Mesodermal cell (in vitro differentiated cells): ENCODE measurements around the gene RHBDD1.

Experiments
- H3K27ac ChIP-seq: 2 replicates; pipeline ENCODE4 v1.7.0; 2013; ENCODE audit warnings: mild to moderate bottlenecking, low read depth, low read length, moderate library complexity; ENCODE audit not compliant: severe bottlenecking
- H3K36me3 ChIP-seq: 2 replicates; pipeline ENCODE4 v1.7.1; 2013; ENCODE audit warnings: mild to moderate bottlenecking, low read length, moderate library complexity; ENCODE audit not compliant: control insufficient read depth, insufficient read depth
- H3K4me1 ChIP-seq: one replicate; pipeline ENCODE4 v1.7.1; 2013; ENCODE audit warnings: mild to moderate bottlenecking, low read length; ENCODE audit not compliant: insufficient read depth, control insufficient read depth, poor library complexity, severe bottlenecking
- H3K4me3 ChIP-seq: 2 replicates; pipeline ENCODE4 v1.7.0; 2013; ENCODE audit warnings: low read length, control low read depth, mild to moderate bottlenecking; ENCODE audit not compliant: insufficient read depth, poor library complexity, severe bottlenecking; ENCODE audit errors: extremely low read depth
- H3K9me3 ChIP-seq: 2 replicates; pipeline ENCODE4 v1.7.1; 2013; ENCODE audit warnings: mild to moderate bottlenecking, low read length, moderate library complexity; ENCODE audit not compliant: control insufficient read depth
- WGBS, 2 experiments: methylation state at CpG; one replicate each; pipeline ENCODE4 v1.1.5; 2013; ENCODE audit warnings: missing lambda C conversion rate in 2 of 2; ENCODE audit not compliant: insufficient coverage in 2 of 2; 5-methylcytosine and 5-hydroxymethylcytosine counted together

RHBDD1 gene

GRCh38 chr2:226984750-226985582 lies 149.1 kb downstream of the RHBDD1 start:
- H3K9me3 ChIP-seq = no peaks in the 10 kb centered on the region
- H3K27ac ChIP-seq = peak overlapping the region; percentile 65
- H3K4me3 ChIP-seq = no peak overlapping the region
- H3K36me3 ChIP-seq = no peaks in the 10 kb centered on the region
- 63 to 66% methylated on average over 4 to 6 of the region's 8 CpGs for WGBS, 2 experiments
- peaks cover 9% of the 10 kb centered on the region for H3K4me1 ChIP-seq

GRCh38 chr2:226985583-226985946 lies 149.7 kb downstream of the RHBDD1 start:
- Histone ChIP-seq H3K27ac (no peak overlapping the region), H3K9me3 (no peaks in the 10 kb centered on the region), H3K4me3 (no peak overlapping the region), H3K36me3 (no peaks in the 10 kb centered on the region), H3K4me1 (peaks cover 9% of the 10 kb centered on the region)
- WGBS, 2 experiments = 65 to 71% methylated on average over 4 of the region's 5 CpGs

GRCh38 chr2:226991663-226992062 lies 155.8 kb downstream of the RHBDD1 start:
- Histone ChIP-seq H3K27ac (no peak overlapping the region), H3K4me3 (no peak overlapping the region), H3K4me1 (peaks cover 15% of the 10 kb centered on the region), H3K9me3 (no peaks in the 10 kb centered on the region), H3K36me3 (no peaks in the 10 kb centered on the region)
- 80 to 83% methylated on average over 2 of the region's 2 CpGs for WGBS, 2 experiments

- H3K4me3 ChIP-seq = no peak overlapping the region
- 71 to 93% methylated on average over 2 to 4 of the region's 4 CpGs for WGBS, 2 experiments
- H3K9me3 ChIP-seq = no peaks in the 10 kb centered on the region
- no peaks in the 10 kb centered on the region for H3K36me3 ChIP-seq
- no peak overlapping the region for H3K27ac ChIP-seq
- H3K4me1 ChIP-seq = peaks cover 15% of the 10 kb centered on the region
Observed at GRCh38 chr2:226993171-226993570, 157.3 kb downstream of the RHBDD1 start.

DNA sequence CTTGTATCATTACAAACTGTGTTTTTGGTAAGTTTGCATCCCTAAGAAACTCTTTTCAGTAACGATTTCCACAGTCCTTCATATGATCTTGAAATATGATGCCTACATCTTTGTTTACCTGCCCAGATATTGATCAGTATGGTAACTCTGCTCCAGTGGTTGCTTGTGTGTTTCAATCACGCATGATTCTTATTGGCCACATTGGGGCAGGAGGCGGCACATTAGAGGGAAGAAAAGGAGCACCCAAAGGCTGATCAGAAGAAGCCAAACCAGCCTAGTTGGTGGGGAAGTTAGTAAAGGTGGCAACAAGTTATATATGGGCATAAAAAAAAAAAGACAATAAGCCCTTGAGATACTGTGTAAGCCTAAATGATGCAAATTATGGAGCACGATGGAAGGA lies 158.9 kb downstream of the RHBDD1 start:
- WGBS, 2 experiments = 74 to 90% methylated on average over 2 to 4 of the region's 4 CpGs
- H3K9me3 ChIP-seq = no peaks in the 10 kb centered on the region
- peaks cover 15% of the 10 kb centered on the region for H3K4me1 ChIP-seq
- no peak overlapping the region for H3K4me3 ChIP-seq
- H3K36me3 ChIP-seq = no peaks in the 10 kb centered on the region
- no peak overlapping the region for H3K27ac ChIP-seq

GRCh38 chr2:226995625-226996041 lies 159.8 kb downstream of the RHBDD1 start:
- 96 to 99% methylated on average over 13 to 15 of the region's 15 CpGs for WGBS, 2 experiments
- Histone ChIP-seq H3K4me3 (no peak overlapping the region), H3K27ac (no peak overlapping the region), H3K9me3 (no peaks in the 10 kb centered on the region), H3K36me3 (no peaks in the 10 kb centered on the region), H3K4me1 (peaks cover 15% of the 10 kb centered on the region)

DNA sequence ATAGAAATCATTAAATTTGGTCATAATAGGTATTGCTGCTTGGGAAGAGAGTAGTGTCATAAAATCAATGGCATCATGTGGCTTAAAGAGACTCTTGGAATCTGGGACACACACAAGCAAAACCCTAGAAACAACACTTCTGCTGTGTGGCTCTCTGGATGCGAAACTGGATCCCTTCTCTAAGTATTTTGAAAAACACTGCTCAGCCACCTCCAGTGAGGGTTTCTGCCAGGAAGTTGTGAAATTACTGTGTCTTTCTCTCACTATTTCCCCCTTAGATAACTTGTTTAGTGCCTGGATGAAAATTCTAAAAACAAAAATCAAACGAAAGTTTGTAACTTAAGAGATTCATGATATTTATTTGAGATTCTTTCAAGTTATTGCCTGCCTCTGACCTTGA lies 163.8 kb downstream of the RHBDD1 start:
- Histone ChIP-seq H3K4me1 (peaks cover 15% of the 10 kb centered on the region), H3K36me3 (no peaks in the 10 kb centered on the region), H3K4me3 (no peak overlapping the region), H3K27ac (no peak overlapping the region), H3K9me3 (no peaks in the 10 kb centered on the region)
- WGBS, 2 experiments = 100% methylated on average over 1 of the region's 2 CpGs; no CpG with 5 or more reads in 1 of the 2 experiments

- H3K4me3 ChIP-seq = no peak overlapping the region
Observed at GRCh38 chr2:227000123-227000522, 164.3 kb downstream of the RHBDD1 start.

GRCh38 chr2:227004482-227004881 lies 168.6 kb downstream of the RHBDD1 start:
- Histone ChIP-seq H3K9me3 (no peaks in the 10 kb centered on the region), H3K4me1 (no peaks in the 10 kb centered on the region), H3K4me3 (no peak overlapping the region), H3K36me3 (no peaks in the 10 kb centered on the region), H3K27ac (no peak overlapping the region)
- WGBS, 2 experiments = 88 to 89% methylated on average over 6 of the region's 6 CpGs

More at GRCh38 chr2:227000123-227000522, 164.3 kb downstream of the RHBDD1 start:
- 92 to 93% methylated on average over 2 of the region's 2 CpGs for WGBS, 2 experiments
- H3K27ac ChIP-seq = no peak overlapping the region
- H3K9me3 ChIP-seq = no peaks in the 10 kb centered on the region
- peaks cover 13% of the 10 kb centered on the region for H3K4me1 ChIP-seq
- H3K36me3 ChIP-seq = no peaks in the 10 kb centered on the region

GRCh38 chr2:227006189-227006897 lies 170.5 kb downstream of the RHBDD1 start:
- 95 to 100% methylated on average over 1 to 6 of the region's 16 CpGs for WGBS, 2 experiments
- Histone ChIP-seq H3K36me3 (no peaks in the 10 kb centered on the region), H3K4me1 (no peaks in the 10 kb centered on the region), H3K9me3 (no peaks in the 10 kb centered on the region), H3K4me3 (no peak overlapping the region), H3K27ac (no peak overlapping the region)

GRCh38 chr2:227007148-227007547 lies 171.3 kb downstream of the RHBDD1 start:
- no peaks in the 10 kb centered on the region for H3K9me3 ChIP-seq
- no peaks in the 10 kb centered on the region for H3K4me1 ChIP-seq
- WGBS, 2 experiments = 67 to 73% methylated on average over 6 to 9 of the region's 9 CpGs
- no peak overlapping the region for H3K27ac ChIP-seq
- H3K4me3 ChIP-seq = no peak overlapping the region
- H3K36me3 ChIP-seq = no peaks in the 10 kb centered on the region
